PFSK-1 (cell line): ENCODE results near the gene RAB30.

Experiments used
- POLR2AphosphoS5 ChIP-seq: IDR thresholded peaks from 2 replicates; pipeline ENCODE4 v1.6.1; 2012; ENCODE audit warnings: low read depth, mild to moderate bottlenecking, control low read depth, low read length, moderate library complexity
- SIN3A ChIP-seq: IDR thresholded peaks from 2 replicates; pipeline ENCODE4 v1.6.1; 2012; ENCODE audit warnings: mild to moderate bottlenecking, low read length, moderate library complexity, borderline replicate concordance; ENCODE audit not compliant: insufficient read depth
- TAF1 ChIP-seq: IDR thresholded peaks from 2 replicates; pipeline ENCODE4 v1.6.1; 2012; ENCODE audit warnings: low read length, control low read depth, borderline replicate concordance; ENCODE audit not compliant: insufficient read depth
- TF ChIP-seq, protein P1 (sequence below), 2 experiments: IDR thresholded peaks; 2 replicates each; pipeline versions ENCODE4 v1.6.1 to v1.8.0; 2011 to 2012; ENCODE audit warnings: low read depth in 2 of 2, low read length in 2 of 2, control low read depth in 1 of 2, inconsistent platforms in 1 of 2, mild to moderate bottlenecking in 1 of 2, moderate library complexity in 1 of 2; ENCODE audit not compliant: insufficient read depth in 1 of 2

- TF ChIP-seq, protein P1, sequence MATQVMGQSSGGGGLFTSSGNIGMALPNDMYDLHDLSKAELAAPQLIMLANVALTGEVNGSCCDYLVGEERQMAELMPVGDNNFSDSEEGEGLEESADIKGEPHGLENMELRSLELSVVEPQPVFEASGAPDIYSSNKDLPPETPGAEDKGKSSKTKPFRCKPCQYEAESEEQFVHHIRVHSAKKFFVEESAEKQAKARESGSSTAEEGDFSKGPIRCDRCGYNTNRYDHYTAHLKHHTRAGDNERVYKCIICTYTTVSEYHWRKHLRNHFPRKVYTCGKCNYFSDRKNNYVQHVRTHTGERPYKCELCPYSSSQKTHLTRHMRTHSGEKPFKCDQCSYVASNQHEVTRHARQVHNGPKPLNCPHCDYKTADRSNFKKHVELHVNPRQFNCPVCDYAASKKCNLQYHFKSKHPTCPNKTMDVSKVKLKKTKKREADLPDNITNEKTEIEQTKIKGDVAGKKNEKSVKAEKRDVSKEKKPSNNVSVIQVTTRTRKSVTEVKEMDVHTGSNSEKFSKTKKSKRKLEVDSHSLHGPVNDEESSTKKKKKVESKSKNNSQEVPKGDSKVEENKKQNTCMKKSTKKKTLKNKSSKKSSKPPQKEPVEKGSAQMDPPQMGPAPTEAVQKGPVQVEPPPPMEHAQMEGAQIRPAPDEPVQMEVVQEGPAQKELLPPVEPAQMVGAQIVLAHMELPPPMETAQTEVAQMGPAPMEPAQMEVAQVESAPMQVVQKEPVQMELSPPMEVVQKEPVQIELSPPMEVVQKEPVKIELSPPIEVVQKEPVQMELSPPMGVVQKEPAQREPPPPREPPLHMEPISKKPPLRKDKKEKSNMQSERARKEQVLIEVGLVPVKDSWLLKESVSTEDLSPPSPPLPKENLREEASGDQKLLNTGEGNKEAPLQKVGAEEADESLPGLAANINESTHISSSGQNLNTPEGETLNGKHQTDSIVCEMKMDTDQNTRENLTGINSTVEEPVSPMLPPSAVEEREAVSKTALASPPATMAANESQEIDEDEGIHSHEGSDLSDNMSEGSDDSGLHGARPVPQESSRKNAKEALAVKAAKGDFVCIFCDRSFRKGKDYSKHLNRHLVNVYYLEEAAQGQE (IDR thresholded peaks at IDR 0.05; ENCODE audit: insufficient read depth in 1 of 2, low read depth in 2 of 2, low read length in 2 of 2) = no peak
- TF ChIP-seq POLR2AphosphoS5 (no peak), SIN3A (no peak), TAF1 (no peak)
These were observed 16.8 kb downstream of the RAB30 start for GRCh38 chr11:83054904-83055380.
